ENCODE results near the gene FOXI1.

The FOXI1 gene

GRCh38 chr5:170148430-170149205, 42.9 kb downstream of the FOXI1 start:
- no peaks in the 10 kb centered on the region for H3K9me2 ChIP-seq (replicated peaks; ENCODE audit: low read depth, low read length)
- H3K36me3 ChIP-seq (ENCODE audit: insufficient read depth, low read length) = no peaks in the 10 kb centered on the region
- H2AFZ ChIP-seq (ENCODE audit: low read length) = no peak overlapping the region
- TF ChIP-seq CTCF (conservative IDR thresholded peaks at IDR 0.05; ENCODE audit: low read length) (no peak), EZH2phosphoT487 (IDR thresholded peaks at IDR 0.05; ENCODE audit: borderline replicate concordance) (no peak)
- H3K9me3 ChIP-seq (ENCODE audit: insufficient read depth, low read depth, low read length) = no peaks in the 10 kb centered on the region
- no peaks in the 10 kb centered on the region for H4K20me1 ChIP-seq (ENCODE audit: insufficient read depth, low read length, poor library complexity, severe bottlenecking)
- no peaks in the 10 kb centered on the region for H3K4me1 ChIP-seq (ENCODE audit: insufficient read depth, low read length, poor library complexity, severe bottlenecking)
- no peak overlapping the region for H3K9ac ChIP-seq (ENCODE audit: low read depth, low read length, poor library complexity, severe bottlenecking)
- no peaks in the 10 kb centered on the region for H3K27me3 ChIP-seq (ENCODE audit: insufficient read depth, low read length, poor library complexity, severe bottlenecking)
- no peak overlapping the region for H3K4me3 ChIP-seq (ENCODE audit: low read length, poor library complexity, severe bottlenecking)
- no peak overlapping the region for H3K4me2 ChIP-seq (ENCODE audit: low read depth, low read length, poor library complexity, severe bottlenecking)
- no peaks in the 10 kb centered on the region for H3F3A ChIP-seq (ENCODE audit: low read depth)
- H3K79me2 ChIP-seq (ENCODE audit: insufficient read depth, low read length) = no peaks in the 10 kb centered on the region

- Histone ChIP-seq H4K20me1 (ENCODE audit: insufficient read depth, low read length, poor library complexity, severe bottlenecking) (no peaks in the 10 kb centered on the region), H3K27me3 (ENCODE audit: insufficient read depth, low read length, poor library complexity, severe bottlenecking) (no peaks in the 10 kb centered on the region), H3K4me3 (ENCODE audit: low read length, poor library complexity, severe bottlenecking) (no peak overlapping the region), H3K36me3 (ENCODE audit: insufficient read depth, low read length) (no peaks in the 10 kb centered on the region), H3K4me1 (ENCODE audit: insufficient read depth, low read length, poor library complexity, severe bottlenecking) (no peaks in the 10 kb centered on the region), H3K79me2 (ENCODE audit: insufficient read depth, low read length) (no peaks in the 10 kb centered on the region), H3K9ac (ENCODE audit: low read depth, low read length, poor library complexity, severe bottlenecking) (no peak overlapping the region), H2AFZ (ENCODE audit: low read length) (no peak overlapping the region), H3K4me2 (ENCODE audit: low read depth, low read length, poor library complexity, severe bottlenecking) (no peak overlapping the region), H3K9me3 (ENCODE audit: insufficient read depth, low read depth, low read length) (no peaks in the 10 kb centered on the region), H3F3A (ENCODE audit: low read depth) (no peaks in the 10 kb centered on the region), H3K9me2 (replicated peaks; ENCODE audit: low read depth, low read length) (no peaks in the 10 kb centered on the region)
- TF ChIP-seq CTCF (conservative IDR thresholded peaks at IDR 0.05; ENCODE audit: low read length) = no peak
- TF ChIP-seq EZH2phosphoT487 (IDR thresholded peaks at IDR 0.05; ENCODE audit: borderline replicate concordance) = no peak
Measured at GRCh38 chr5:170149206-170149515, 43.5 kb downstream of the FOXI1 start.

GRCh38 chr5:170150713-170151096, 45.0 kb downstream of the FOXI1 start:
- H3K27me3 ChIP-seq (ENCODE audit: insufficient read depth, low read length, poor library complexity, severe bottlenecking) = no peaks in the 10 kb centered on the region
- H3K4me1 ChIP-seq (ENCODE audit: insufficient read depth, low read length, poor library complexity, severe bottlenecking) = no peaks in the 10 kb centered on the region
- H3K4me2 ChIP-seq (ENCODE audit: low read depth, low read length, poor library complexity, severe bottlenecking) = no peak overlapping the region
- no peak overlapping the region for H3K4me3 ChIP-seq (ENCODE audit: low read length, poor library complexity, severe bottlenecking)
- H3F3A ChIP-seq (ENCODE audit: low read depth) = no peaks in the 10 kb centered on the region
- no peaks in the 10 kb centered on the region for H3K9me3 ChIP-seq (ENCODE audit: insufficient read depth, low read depth, low read length)
- no peak overlapping the region for H3K9ac ChIP-seq (ENCODE audit: low read depth, low read length, poor library complexity, severe bottlenecking)
- no peak overlapping the region for H2AFZ ChIP-seq (ENCODE audit: low read length)
- H3K36me3 ChIP-seq (ENCODE audit: insufficient read depth, low read length) = no peaks in the 10 kb centered on the region
- H4K20me1 ChIP-seq (ENCODE audit: insufficient read depth, low read length, poor library complexity, severe bottlenecking) = no peaks in the 10 kb centered on the region
- H3K79me2 ChIP-seq (ENCODE audit: insufficient read depth, low read length) = no peaks in the 10 kb centered on the region
- TF ChIP-seq CTCF (conservative IDR thresholded peaks at IDR 0.05; ENCODE audit: low read length) (no peak), EZH2phosphoT487 (IDR thresholded peaks at IDR 0.05; ENCODE audit: borderline replicate concordance) (no peak)
- no peaks in the 10 kb centered on the region for H3K9me2 ChIP-seq (replicated peaks; ENCODE audit: low read depth, low read length)
